Left lung (tissue), 10 donors: ENCODE data around the gene SORCS1. TPM values are rescaled to one million over a fixed set of nuclear protein-coding genes. Genes with fewer than 3 reads are reported as not detected.

ENCODE experiments used
- ATAC-seq: fragments of 200-7000 bp; cut with Tn5 transposase; one replicate; pipeline ENCODE4 v1.9.1; 2020; ENCODE audit warnings: moderate library complexity
- DNase-seq, 4 donors: peaks; one replicate each; pipeline ENCODE4 v3.0.0-alpha.2; 2013 to 2020
- H3K27ac ChIP-seq, 2 donors: fragments of 200-600 bp; sonication (generic) in 1 of 2; one replicate each; pipeline versions ENCODE4 v1.5.0 to v1.8.0; 2020 to 2021
- H3K27me3 ChIP-seq, 2 donors: fragments of 200-600 bp; sonication (generic) in 1 of 2; one replicate each; pipeline versions ENCODE4 v1.5.0 to v1.8.0; 2020 to 2021
- H3K36me3 ChIP-seq, 2 donors: fragments of 200-600 bp; sonication (generic) in 1 of 2; one replicate each; pipeline versions ENCODE4 v1.5.0 to v1.8.0; 2020 to 2021
- H3K4me1 ChIP-seq, 2 donors: fragments of 200-600 bp; one replicate each; pipeline ENCODE4 v1.8.0; 2021
- H3K4me3 ChIP-seq, 2 donors: fragments of 200-600 bp; sonication (generic) in 1 of 2; one replicate each; pipeline versions ENCODE4 v1.5.0 to v1.8.0; 2020 to 2021; ENCODE audit warnings: mild to moderate bottlenecking in 1 of 2
- H3K9me3 ChIP-seq, 2 donors: fragments of 200-600 bp; sonication (generic) in 1 of 2; one replicate each; pipeline versions ENCODE4 v1.5.0 to v1.8.0; 2020 to 2021
- CTCF ChIP-seq, 2 donors: fragments of 200-600 bp; sonication (generic) in 1 of 2; IDR thresholded peaks; one replicate each; pipeline versions ENCODE4 v1.5.0 to v1.8.0; 2021; ENCODE audit warnings: antibody characterized with exemption in 2 of 2
- intact Hi-C, 2 donors: fragments of 100-400 bp; cut with DNase I; formaldehyde crosslinking; loops; one replicate each; pipeline versions ENCODE4 v1.11.2 to v1.14.2; 2022
- polyA plus RNA-seq, 6 donors: library from polyadenylated mRNA; unstranded; fragments of 120-200 nt; gene quantifications; one replicate each; pipeline ENCODE4 v1.2.1, GENCODE V29; 2013; ENCODE audit not compliant: insufficient read length in 6 of 6
- total RNA-seq, 2 donors: library from RNA; stranded (reverse); fragmentation: NEBNext Ultra II Directional; extraction: Animal tissue kit (Norgen Biotek cat#: 25700); gene quantifications; one replicate each; pipeline ENCODE4 v1.2.1, GENCODE V29; 2021
- donor health status: DM: no; HTN: yes; CAD: no.
- donor health status: DM: no; HTN: no; CAD: no.

Gene SORCS1
- total and polyA plus RNA-seq, 8 donors, result 0.03 to 0.72 (median 0.21) TPM

GRCh38 chr10:106765241-106765754 lies 399.2 kb downstream of the SORCS1 start:
- H3K27ac ChIP-seq, result no peak overlapping the region
- TF ChIP-seq CTCF (IDR thresholded peaks at IDR 0.05), result no peak
- ATAC-seq (no peak), DNase-seq (no peak)
- no peaks in the 10 kb centered on the region for H3K9me3 ChIP-seq
- no peaks in the 10 kb centered on the region for H3K4me1 ChIP-seq
- H3K27me3 ChIP-seq, result no peaks in the 10 kb centered on the region
- no peaks in the 10 kb centered on the region for H3K36me3 ChIP-seq
- intact Hi-C loops, result no loop called here
- no peak overlapping the region for H3K4me3 ChIP-seq

GRCh38 chr10:106764360-106764759 lies 400.1 kb downstream of the SORCS1 start:
- no peak for TF ChIP-seq CTCF (IDR thresholded peaks at IDR 0.05)
- Histone ChIP-seq H3K4me1 (no peaks in the 10 kb centered on the region), H3K4me3 (no peak overlapping the region), H3K27ac (no peak overlapping the region), H3K9me3 (no peaks in the 10 kb centered on the region), H3K27me3 (no peaks in the 10 kb centered on the region), H3K36me3 (no peaks in the 10 kb centered on the region)
- DNase-seq, result no peak
- intact Hi-C loops, result no loop called here
- no peak for ATAC-seq

GRCh38 chr10:106761906-106762305 lies 402.6 kb downstream of the SORCS1 start:
- Histone ChIP-seq H3K27me3 (no peaks in the 10 kb centered on the region), H3K27ac (no peak overlapping the region), H3K36me3 (no peaks in the 10 kb centered on the region), H3K4me1 (no peaks in the 10 kb centered on the region), H3K9me3 (no peaks in the 10 kb centered on the region), H3K4me3 (no peak overlapping the region)
- TF ChIP-seq CTCF (IDR thresholded peaks at IDR 0.05), result no peak
- ATAC-seq (no peak), DNase-seq (no peak)
- intact Hi-C loops, result no loop called here

- Histone ChIP-seq H3K9me3 (no peaks in the 10 kb centered on the region), H3K27ac (no peak overlapping the region), H3K4me1 (no peaks in the 10 kb centered on the region), H3K4me3 (no peak overlapping the region), H3K36me3 (no peaks in the 10 kb centered on the region), H3K27me3 (no peaks in the 10 kb centered on the region)
- no peak for TF ChIP-seq CTCF (IDR thresholded peaks at IDR 0.05)
- intact Hi-C loops, result no loop called here
- ATAC-seq (no peak), DNase-seq (no peak)
Measured at GRCh38 chr10:106757521-106757920, 407.0 kb downstream of the SORCS1 start.

- no peak for TF ChIP-seq CTCF (IDR thresholded peaks at IDR 0.05)
- no peaks in the 10 kb centered on the region for H3K27me3 ChIP-seq
Measured at GRCh38 chr10:106751091-106751490, 413.4 kb downstream of the SORCS1 start.

More at GRCh38 chr10:106751091-106751490, 413.4 kb downstream of the SORCS1 start:
- no peak overlapping the region for H3K27ac ChIP-seq
- no peaks in the 10 kb centered on the region for H3K36me3 ChIP-seq
- H3K4me1 ChIP-seq, result no peaks in the 10 kb centered on the region
- ATAC-seq, result no peak
- intact Hi-C loops, result no loop called here
- H3K4me3 ChIP-seq, result no peak overlapping the region
- no peaks in the 10 kb centered on the region for H3K9me3 ChIP-seq
- DNase-seq, result no peak
